ENCODE results near the gene EIF4ENIF1. TPM values are rescaled to one million over a fixed set of nuclear protein-coding genes. Genes with fewer than 3 reads are reported as not detected.
"Not testable (repeated sequence)": the region's sequence is repeated elsewhere in the genome, so short reads cannot be mapped to it uniquely, and the experiment has no call there.

EIF4ENIF1 gene
- total RNA-seq, 2 experiments from 2014 or later: 9.4 to 10.6 TPM

DNA sequence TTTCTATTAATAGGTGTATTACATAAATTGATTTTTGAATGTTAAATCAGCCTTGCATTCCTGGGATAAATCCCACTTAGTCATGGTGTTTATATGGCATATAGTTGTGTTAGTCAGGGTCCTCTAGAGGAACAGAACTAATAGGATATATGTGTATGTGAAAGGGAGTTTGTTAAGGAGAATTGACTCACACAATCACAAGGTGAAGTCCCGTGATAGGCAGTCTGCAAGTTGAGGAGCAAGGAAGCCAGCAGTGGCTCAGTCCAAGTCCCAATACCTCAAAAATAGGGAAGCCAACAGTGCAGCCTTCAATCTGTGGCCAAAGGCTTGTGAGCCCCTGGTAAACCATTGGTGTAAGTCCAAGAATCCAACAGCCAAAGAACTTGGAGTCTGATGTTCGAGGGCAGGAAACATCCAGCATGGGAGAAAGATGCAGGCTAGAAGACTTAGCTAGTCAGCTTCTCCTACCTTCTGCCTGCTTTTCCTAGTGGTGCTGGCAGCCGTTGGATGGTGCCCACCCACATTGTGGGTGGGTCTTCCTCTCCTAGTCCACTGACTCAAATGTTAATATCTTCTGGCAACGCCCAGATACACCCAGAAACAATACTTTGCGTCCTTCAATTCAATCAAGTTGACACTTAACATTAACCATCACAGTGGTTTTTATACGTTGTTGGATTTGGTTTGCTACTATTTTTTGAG lies 19.6 kb upstream of the EIF4ENIF1 start:
- H3K9me3 Mint-ChIP-seq: no peaks in the 10 kb centered on the region
- CTCF ChIA-PET: no interaction called here
- H3K4me3 Mint-ChIP-seq: no peak overlapping the region
- Histone ChIP-seq H3K36me3 (ENCODE audit: insufficient read depth, low read length) (peaks cover 50% of the 10 kb centered on the region), H3K4me1 (ENCODE audit: insufficient read depth, low read length) (peaks cover 9% of the 10 kb centered on the region), H3K27me3 (ENCODE audit: control insufficient read depth in 1 of 2, insufficient read depth in 2 of 2, low read length in 2 of 2) (no peaks in the 10 kb centered on the region), H3K4me3 (ENCODE audit: low read length) (no peak overlapping the region), H3K27ac (ENCODE audit: low read depth in 1 of 2, low read length in 2 of 2) (no peak overlapping the region), H3K9me3 (ENCODE audit: control insufficient read depth in 1 of 2, insufficient read depth in 1 of 2, low read length in 2 of 2) (peaks cover 0 to 3% of the 10 kb centered on the region in 2 experiments)
- no peaks in the 10 kb centered on the region for H3K27me3 Mint-ChIP-seq
- H3K4me1 Mint-ChIP-seq (ENCODE audit: low read depth): peaks cover 49% of the 10 kb centered on the region
- TF ChIP-seq, protein P1, sequence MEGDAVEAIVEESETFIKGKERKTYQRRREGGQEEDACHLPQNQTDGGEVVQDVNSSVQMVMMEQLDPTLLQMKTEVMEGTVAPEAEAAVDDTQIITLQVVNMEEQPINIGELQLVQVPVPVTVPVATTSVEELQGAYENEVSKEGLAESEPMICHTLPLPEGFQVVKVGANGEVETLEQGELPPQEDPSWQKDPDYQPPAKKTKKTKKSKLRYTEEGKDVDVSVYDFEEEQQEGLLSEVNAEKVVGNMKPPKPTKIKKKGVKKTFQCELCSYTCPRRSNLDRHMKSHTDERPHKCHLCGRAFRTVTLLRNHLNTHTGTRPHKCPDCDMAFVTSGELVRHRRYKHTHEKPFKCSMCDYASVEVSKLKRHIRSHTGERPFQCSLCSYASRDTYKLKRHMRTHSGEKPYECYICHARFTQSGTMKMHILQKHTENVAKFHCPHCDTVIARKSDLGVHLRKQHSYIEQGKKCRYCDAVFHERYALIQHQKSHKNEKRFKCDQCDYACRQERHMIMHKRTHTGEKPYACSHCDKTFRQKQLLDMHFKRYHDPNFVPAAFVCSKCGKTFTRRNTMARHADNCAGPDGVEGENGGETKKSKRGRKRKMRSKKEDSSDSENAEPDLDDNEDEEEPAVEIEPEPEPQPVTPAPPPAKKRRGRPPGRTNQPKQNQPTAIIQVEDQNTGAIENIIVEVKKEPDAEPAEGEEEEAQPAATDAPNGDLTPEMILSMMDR (IDR thresholded peaks at IDR 0.05): no peak
- no peak for DNase-seq
- H3K36me3 Mint-ChIP-seq (ENCODE audit: low read depth): peaks cover 75% of the 10 kb centered on the region
- POLR2A ChIA-PET: no interaction called here
- peak overlapping the region; percentile 52 for H3K27ac Mint-ChIP-seq
- intact Hi-C loops (cut with DNase I, micrococcal nuclease): no loop called here
- no peak for ATAC-seq (ENCODE audit: poor library complexity)

DNA sequence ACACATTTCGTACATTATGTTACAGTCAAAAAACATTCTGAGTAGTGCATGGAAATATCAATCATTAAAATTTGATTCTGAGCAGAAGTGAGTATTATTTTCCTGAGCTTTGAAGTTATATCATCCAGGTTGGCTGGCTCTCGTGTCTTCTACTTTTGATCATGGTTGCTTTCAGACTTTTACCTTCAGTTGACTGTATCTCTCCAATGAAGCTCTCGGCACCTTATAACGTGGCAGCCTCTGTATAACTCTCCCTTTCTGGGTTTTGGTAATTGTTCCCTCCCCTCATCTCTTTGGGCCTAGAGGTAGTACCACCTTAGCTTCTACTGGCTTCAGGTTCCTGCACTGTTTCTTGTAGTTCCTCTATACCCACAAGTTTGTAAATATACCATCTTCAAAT lies 18.9 kb upstream of the EIF4ENIF1 start:
- Histone ChIP-seq H3K9me3 (ENCODE audit: control insufficient read depth in 1 of 2, insufficient read depth in 1 of 2, low read length in 2 of 2) (peaks cover 0 to 3% of the 10 kb centered on the region in 2 experiments), H3K27me3 (ENCODE audit: control insufficient read depth in 1 of 2, insufficient read depth in 2 of 2, low read length in 2 of 2) (no peaks in the 10 kb centered on the region), H3K36me3 (ENCODE audit: insufficient read depth, low read length) (peaks cover 47% of the 10 kb centered on the region), H3K4me3 (ENCODE audit: low read length) (no peak overlapping the region), H3K27ac (ENCODE audit: low read depth in 1 of 2, low read length in 2 of 2) (no peak overlapping the region), H3K4me1 (ENCODE audit: insufficient read depth, low read length) (peaks cover 12% of the 10 kb centered on the region)
- no peak overlapping the region for H3K4me3 Mint-ChIP-seq
- no peaks in the 10 kb centered on the region for H3K27me3 Mint-ChIP-seq
- TF ChIP-seq, protein P1 (IDR thresholded peaks at IDR 0.05): no peak
- intact Hi-C loops (cut with DNase I, micrococcal nuclease): no loop called here
- H3K36me3 Mint-ChIP-seq (ENCODE audit: low read depth): peaks cover 80% of the 10 kb centered on the region
- POLR2A ChIA-PET: interaction anchor here (0.6 kb wide), 1 partner anchor 19 kb away, joined by 4 read pairs; no protein-coding TSS in a partner anchor
- no peaks in the 10 kb centered on the region for H3K9me3 Mint-ChIP-seq
- CTCF ChIA-PET: no interaction called here
- peaks cover 55% of the 10 kb centered on the region for H3K4me1 Mint-ChIP-seq (ENCODE audit: low read depth)
- ATAC-seq (ENCODE audit: poor library complexity) (no peak), DNase-seq (no peak)
- peak overlapping the region; percentile 52 for H3K27ac Mint-ChIP-seq

- H3K4me1 Mint-ChIP-seq (ENCODE audit: low read depth): peaks cover 64% of the 10 kb centered on the region
- H3K36me3 Mint-ChIP-seq (ENCODE audit: low read depth): peaks cover 79% of the 10 kb centered on the region
- H3K27me3 Mint-ChIP-seq; H3K27ac Mint-ChIP-seq; H3K9me3 Mint-ChIP-seq; ATAC-seq (ENCODE audit: poor library complexity); H3K4me3 Mint-ChIP-seq; H3K27ac ChIP-seq (ENCODE audit: low read depth in 1 of 2, low read length in 2 of 2); intact Hi-C loops (cut with DNase I, micrococcal nuclease); DNase-seq; H3K9me3 ChIP-seq (ENCODE audit: control insufficient read depth in 1 of 2, insufficient read depth in 1 of 2, low read length in 2 of 2); CTCF ChIA-PET; H3K4me3 ChIP-seq (ENCODE audit: low read length); H3K27me3 ChIP-seq (ENCODE audit: control insufficient read depth in 1 of 2, insufficient read depth in 2 of 2, low read length in 2 of 2): not testable (repeated sequence)
- POLR2A ChIA-PET: interaction anchor here (1.1 kb wide), 1 partner anchor 97 kb away, joined by 3 read pairs; no protein-coding TSS in a partner anchor
- Histone ChIP-seq H3K36me3 (ENCODE audit: insufficient read depth, low read length) (peaks cover 40% of the 10 kb centered on the region), H3K4me1 (ENCODE audit: insufficient read depth, low read length) (peaks cover 21% of the 10 kb centered on the region)
These were observed 17.9 kb upstream of the EIF4ENIF1 start for GRCh38 chr22:31507517-31507916.
